DOHH2 (cell line): ENCODE measurements around the gene SMPD3.

Experiments used
- EZH2phosphoT487 ChIP-seq: fragments of 200-600 bp; sonication (generic); IDR thresholded peaks from 2 replicates; pipeline ENCODE4 v1.6.1; 2017; ENCODE audit warnings: borderline replicate concordance, mild to moderate bottlenecking, antibody characterized with exemption, low read length, moderate library complexity, mixed read lengths
- TF ChIP-seq, protein P1 (sequence below): fragments of 200-600 bp; sonication (generic); IDR thresholded peaks from one replicate; pipeline ENCODE4 v1.5.1; 2014; ENCODE audit warnings: antibody characterized with exemption, mild to moderate bottlenecking, low read depth, low read length; ENCODE audit not compliant: poor library complexity, severe bottlenecking

DNA sequence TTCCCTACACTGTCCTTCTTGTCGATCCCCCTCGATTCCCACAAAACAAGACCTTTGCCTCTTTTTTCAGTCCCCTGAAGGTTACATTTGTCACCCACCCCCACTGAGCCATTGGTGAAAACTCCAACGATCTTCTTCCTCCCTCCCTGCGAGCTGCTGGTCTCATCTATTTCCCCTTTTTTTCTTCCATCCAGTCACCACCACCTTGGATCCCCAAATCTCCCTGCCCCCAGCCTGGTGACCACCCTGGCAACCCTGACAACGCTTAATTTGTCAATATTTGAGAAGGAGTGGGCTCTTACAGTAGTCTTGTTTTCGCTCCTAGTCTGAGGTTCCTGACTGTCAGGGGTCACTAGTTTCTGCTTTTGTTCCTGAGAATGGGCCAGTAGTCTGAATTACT lies 62.9 kb downstream of the SMPD3 start:
- TF ChIP-seq, protein P1, sequence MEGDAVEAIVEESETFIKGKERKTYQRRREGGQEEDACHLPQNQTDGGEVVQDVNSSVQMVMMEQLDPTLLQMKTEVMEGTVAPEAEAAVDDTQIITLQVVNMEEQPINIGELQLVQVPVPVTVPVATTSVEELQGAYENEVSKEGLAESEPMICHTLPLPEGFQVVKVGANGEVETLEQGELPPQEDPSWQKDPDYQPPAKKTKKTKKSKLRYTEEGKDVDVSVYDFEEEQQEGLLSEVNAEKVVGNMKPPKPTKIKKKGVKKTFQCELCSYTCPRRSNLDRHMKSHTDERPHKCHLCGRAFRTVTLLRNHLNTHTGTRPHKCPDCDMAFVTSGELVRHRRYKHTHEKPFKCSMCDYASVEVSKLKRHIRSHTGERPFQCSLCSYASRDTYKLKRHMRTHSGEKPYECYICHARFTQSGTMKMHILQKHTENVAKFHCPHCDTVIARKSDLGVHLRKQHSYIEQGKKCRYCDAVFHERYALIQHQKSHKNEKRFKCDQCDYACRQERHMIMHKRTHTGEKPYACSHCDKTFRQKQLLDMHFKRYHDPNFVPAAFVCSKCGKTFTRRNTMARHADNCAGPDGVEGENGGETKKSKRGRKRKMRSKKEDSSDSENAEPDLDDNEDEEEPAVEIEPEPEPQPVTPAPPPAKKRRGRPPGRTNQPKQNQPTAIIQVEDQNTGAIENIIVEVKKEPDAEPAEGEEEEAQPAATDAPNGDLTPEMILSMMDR: no peak
- no peak for TF ChIP-seq EZH2phosphoT487
